DMS53 treated with DMSO at 0.1 percent for 48 hours (cell line): ENCODE measurements around the gene CAPS.

Experiments used
- DNase-seq: peaks from one replicate; lab custom pipeline; 2025; ENCODE audit not compliant: unreplicated experiment; lab: John Stamatoyannopoulos, UW

Gene CAPS

DNA sequence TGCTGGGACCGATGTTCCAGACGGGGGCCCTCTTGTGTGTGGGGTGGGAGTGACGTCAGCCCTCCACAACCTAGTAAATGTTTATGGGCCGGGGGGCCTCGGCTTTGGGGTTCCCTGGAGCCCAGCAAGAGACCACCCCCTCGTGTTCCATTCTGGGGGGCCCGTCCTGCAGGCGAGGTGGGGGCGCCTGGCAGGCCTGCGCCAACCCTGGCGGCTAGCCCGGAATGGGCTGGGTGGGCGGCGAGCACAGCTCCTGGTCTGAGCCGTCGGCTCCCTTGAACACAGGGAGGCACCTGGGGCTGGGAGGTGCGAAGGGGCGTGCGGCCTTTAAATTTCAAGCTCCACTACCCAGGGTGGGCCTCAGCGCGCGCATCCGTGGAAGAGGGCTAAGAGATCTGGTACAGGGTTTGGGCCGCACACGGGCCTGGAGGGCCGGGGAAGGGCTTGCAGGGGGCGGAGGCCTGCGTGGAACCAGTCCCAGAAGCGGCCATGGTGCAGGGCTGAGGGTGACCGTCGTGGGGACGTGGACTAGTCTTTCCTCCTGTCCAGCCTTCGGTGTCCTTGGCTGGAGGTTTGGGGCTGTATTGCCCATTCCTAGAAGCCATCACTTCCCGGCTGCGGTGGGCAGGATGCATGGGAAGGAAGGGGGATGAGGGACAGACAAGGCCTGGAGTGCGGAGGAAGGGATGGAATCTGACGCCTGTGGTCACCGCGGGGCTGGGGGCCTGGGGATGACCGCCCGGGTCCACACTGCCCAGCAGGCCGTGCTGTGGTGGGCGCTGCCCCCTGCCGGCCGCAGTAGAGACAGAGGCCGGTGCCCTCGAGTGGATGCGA, 21.9 kb upstream of the CAPS start:
- no peak for DNase-seq

DNA sequence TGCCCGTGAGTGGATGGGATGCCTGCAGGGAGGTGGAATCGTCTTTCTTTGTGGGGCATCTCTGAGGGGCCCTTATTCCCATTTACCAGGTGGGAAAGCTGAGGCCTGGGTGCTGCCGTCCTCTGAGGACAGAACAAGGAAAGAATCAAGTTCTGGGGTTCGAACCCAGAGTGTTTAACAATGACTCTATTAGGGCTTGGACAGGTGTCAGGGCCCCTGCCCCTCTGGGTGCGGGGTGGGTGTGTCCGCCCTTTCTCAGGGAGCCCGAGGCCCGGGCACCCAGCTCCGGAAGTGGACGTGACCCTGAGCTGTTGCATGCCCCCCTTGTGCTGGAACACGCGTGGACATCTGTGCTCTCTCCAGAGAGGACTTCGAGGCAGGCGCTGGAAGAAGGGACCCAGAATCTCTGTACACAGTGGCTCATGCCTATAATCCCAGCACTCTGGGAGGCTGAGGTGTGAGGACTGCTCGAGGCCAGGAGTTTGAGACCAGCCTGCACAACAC, 21.2 kb upstream of the CAPS start:
- DNase-seq: peak; percentile 15

DNA sequence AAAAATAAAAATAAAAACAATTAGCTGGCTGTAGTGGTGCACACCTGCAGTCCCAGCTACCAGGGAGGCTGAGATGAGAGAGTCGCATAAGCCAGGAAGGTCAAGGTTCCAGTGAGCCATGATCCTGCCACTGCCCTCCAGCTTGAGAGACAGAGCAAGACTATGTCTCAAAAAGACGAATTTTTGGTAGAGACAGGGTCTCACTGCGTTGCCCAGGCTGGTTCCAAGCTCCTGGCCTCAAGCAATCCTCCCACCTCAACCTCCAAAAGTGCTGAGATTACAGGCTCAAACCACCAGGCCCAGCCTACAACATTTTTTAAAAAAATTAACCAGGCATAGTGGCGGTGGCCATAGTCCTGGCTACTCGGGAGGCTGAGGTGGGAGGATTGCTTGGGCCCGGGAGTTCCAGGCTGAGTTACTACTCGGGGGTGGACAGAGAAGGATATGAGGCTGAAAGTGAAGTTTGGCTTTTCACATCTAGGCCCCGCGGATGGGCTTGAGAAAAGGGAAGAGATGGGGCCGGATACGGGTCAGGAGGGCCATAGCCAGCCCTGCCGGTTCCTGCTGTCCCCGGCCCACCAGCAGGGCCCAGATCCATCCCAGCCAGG, 20.7 kb upstream of the CAPS start:
- no peak for DNase-seq

DNA sequence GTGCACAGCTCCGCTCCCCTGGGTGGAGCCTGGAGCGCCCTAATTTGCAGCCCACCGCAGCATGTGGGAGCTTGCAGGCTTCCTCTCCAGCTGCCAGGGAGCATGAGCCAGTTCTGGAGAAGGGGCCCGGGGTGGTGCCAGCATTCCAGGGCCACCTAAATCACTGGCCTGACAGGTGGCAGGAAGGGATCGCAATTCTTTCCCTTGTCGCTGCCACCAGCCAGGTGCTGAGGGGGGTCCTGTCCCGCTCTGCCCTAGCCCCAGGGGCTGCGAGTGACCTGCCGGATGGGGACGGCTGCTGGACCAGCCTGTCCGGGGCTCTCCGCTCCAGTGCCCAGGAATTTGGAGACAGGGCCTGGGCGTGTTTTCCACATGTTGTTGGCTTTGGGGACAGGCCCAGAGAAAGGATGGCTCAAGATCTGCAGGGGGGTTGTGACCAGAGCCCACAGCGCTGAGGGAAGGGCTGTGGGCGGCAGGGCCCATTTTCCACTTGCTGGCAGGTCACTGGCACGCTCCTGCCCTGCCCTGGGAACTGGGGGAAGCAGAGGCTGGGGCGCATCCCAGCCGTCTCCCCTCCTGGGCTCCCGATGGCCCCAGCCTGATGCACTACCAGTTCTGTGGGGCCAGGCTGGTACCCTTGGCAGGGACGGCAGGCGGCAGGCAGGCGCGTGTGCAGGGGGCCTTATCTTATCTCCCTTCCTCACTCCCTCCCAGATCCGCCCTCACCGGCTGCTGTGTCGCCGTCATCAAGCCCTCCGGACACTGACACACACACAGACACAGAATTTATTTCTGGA, 19.9 kb upstream of the CAPS start:
- no peak for DNase-seq

DNA sequence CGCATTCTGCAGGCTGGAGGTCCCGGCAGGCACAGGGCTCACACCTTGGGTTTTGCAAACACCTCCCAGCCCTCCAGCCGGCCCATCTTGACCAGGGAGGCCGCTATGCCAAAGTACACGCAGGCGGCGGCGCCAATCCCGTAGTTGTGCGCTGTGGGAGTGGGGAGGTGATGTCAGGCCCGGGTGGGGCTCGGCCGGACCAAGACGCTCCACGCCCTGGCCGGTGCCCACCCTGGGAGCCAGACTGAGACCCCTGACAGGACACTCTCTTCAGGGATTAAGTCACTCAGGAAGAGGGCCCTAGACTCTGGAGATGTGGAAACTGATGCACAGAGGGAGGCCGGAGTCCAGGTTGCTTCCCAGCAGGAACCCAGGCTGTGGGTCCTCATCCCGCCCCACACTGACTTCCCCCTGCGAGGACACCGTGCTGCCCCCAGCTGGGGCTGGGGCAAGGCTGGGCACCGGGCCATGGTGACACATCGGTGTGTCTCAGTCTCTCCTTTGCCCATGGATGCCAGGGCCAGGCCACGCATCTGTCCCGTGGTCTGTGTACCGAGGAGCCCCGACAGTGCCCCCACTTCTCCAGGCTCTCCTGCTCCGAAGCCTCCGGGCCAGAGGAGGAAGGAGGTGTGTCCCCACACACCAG, 19.2 kb upstream of the CAPS start:
- DNase-seq: no peak

DNA sequence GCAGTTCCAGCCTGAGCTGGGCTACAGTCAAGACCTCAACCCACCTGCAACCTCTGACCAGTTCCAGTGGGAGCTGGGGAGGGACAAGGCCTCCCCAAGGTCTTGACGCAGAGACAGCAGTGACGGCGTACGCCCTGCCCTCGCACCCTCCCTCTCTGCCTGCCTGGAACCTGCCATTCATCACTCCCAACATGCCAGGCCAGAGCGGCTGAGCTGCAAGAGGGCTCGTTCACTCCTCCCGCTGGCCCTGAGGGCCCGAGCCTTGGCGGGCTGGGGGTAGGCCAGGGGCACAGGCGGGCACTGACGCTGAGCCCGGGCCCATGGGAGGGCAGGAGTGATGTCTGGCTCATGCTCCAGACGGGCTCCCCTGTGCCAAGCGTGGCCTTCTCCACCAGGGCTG, 18.6 kb upstream of the CAPS start:
- DNase-seq: no peak

DNA sequence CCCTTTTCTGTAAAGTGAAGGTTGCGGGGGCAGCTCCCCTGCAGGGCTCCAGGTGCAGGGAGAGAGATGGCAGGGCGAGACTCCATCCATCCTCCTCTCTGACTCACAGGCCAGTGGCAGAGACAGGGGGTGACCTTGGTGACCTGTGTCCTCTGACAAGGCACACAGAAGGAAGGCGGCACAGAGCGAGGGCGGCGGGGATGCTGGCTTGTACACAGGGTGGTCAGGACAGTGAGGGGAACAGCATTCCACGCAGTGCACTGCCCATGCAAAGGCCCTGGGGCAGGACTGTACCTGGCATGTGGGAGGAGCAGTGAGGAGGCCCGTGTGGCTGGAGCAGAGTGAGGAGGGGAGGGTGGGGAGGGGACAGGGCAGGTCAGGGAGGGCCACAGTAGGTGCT, 18.2 kb upstream of the CAPS start:
- no peak for DNase-seq

DNA sequence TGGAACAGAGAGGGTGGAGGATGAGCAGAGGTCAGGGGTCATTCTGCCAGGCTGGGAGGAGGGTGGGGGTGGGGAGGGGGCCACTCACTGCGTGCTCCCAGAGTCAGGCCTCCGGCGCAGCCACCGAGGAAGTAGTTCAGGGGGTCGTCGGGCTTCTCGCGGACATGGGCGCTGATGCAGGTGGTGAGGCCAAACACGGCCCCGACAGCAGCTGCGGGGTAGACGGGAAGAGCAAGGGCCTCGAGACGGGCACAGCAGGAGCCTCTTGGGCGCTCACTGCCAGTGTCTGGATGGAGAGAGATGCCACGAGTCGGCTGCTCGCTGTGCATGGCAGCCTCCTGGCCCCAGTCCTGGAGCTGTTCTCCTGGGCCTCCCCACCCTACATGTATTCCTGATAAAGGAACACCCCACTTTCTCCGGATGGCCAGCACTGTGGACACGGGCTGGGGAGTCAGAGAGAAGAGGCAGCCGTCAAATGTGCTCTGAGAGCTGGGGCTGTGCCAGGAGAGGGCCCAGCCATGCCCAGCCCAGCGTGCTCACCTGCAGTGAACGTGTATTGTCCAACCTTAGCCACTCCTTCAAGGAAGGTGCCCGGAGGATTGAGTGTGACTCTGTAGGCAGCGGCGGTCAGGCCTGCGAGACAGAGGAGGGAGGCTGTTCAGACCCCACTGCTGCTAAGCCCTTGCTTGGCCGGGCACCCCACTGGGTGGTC, 17.5 kb upstream of the CAPS start:
- DNase-seq: no peak

DNA sequence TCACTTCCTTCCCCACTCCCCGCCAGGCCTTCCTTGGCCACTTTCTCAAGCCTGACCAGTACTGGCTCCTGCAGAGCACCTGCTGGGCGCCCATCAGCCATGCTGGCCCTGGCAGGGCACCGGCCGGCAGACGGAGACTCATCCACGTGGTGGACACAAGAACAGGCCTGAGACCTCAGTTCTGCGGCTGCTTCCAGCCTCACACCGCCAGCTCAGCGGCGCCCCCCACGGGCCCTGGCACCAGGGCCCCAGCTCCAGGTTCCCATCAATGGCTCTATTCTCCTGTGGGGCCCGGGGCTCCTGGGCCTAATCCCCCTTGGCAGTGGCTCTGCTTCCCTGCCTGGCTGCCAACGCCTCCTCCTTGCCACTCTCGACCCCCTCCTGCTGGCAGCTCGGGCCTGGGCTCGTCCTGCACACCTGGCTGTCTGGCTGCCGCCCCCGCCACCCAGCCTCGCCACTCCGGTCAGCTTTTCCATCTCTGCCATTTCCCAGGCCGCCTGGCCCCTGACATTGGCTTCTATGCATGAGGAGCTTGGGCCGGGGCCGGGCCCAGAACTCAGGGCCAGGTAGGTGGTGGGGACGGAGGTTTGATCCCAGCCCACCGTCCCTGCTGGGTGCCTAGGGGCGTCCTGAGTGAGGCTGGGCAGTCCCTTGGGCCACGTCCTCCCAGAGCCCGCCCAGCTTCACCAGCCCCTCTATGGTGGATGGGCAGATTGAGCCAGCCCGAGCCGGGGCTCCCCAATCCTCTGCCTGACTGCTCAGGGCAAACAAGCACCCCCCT, 16.7 kb upstream of the CAPS start:
- DNase-seq: no peak

DNA sequence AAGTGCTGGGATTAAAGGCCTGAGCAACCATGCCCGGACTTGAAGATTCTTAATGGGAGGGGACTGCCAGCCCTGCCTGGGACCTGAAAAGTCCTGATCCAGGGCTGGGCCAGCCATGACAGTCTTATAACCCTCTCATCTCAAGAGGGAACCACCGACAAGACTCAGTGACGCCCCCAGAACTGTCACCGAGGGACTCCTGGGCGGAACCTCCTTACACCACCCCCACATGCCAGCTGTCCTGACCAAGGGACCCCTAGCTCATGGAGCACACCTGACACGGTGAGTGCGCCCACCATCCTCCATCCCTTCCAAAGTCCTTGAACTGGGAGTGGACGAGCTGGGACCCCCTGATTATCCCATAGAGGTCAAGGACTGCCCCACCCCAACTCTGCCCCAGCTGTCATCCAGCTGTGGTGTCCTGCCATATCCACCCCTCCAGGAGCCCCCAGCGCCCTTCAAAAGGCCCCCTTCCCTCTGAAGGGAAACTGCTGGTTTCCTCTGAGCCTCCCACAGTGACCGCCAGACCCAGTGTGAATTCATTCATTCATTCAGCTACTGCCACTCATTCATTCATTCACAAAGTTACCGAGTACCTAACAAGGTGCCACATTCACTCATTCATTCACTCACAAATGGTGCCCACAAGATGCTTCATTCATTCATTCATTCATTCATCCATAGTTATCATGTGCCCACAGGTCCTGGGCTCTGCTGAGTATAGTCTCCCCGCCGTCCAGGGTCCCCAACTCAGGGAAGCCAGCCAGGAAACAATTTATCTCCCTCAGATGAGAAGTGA, 14.1 kb upstream of the CAPS start:
- no peak for DNase-seq

DNA sequence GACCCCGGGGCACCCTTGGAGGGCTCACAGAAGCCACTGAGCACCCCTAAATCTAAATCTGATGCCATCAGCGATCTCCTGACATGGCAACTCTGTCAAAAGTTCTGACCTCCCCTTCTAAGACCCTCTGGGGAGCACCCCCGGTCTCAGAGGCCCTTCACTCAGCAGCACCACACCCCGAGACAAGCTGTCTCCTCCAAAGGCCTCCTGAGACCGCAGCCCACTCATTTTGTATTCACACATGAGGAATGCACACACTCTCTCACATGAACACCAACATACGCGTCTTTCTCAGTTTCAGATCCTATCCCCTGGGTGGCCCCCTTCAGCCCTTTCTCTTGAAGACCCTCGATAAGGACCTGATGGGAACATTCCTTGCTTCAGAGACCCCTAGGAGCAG, 13.1 kb upstream of the CAPS start:
- no peak for DNase-seq

DNA sequence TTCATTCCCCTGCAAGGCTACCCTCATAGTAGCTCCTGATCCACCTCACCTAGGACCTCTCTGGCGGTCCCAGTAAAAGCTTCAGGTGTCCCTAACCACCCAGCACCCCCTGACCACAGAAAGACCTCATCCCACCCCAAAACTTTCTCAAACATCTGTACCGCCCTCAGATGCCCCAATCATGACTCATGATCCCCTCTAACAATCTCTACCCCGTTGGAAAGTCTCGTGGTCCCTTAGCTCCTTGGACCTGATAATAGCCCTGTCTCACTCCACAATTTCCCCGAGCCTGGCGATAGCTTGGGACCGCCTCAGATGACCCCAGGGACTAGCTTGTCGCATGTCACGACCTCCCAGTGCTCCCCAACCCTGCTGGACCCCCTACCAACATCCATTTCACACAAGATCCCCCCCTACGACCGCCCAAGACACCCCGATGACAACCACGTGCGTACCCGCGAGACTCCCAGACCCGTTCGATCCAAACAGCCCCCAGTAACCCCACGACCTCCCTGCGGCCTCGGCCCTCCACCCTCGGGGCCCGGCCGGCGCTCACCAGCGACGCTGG, 10.9 kb upstream of the CAPS start:
- no peak for DNase-seq

DNA sequence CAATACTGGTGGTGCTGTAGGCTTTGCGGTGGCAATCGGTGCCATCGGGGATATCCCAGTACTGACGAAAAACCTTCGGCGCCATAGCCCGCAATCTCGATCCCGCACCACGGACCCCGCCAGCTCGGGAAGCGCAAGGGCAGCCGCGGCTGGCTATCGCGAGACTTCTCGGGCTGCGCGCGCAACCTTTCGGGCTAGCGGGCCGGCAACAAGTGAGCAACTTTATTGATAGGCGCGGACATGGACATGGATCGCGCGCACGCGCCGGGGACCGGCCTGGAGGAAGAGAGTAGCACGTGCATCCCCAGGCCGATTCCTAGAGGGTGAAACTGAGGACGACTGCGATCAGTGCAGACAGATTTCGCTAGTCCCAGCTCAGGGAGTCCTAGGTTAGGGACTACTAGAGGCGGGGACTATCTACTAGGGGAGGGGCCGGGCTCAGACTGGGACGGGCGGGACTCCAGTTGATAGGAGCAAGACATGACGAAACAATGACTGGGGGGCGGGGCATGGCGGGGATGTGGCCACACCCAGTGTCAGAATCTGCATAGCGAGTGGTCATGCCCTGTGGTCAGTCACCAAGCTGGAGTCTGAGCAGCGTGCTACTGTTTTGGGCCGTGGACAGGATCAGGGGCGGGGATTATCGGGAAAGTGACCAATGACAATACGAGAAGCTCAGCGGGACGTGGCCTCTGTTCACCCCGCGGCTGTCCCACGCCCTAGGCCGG, 10.3 kb upstream of the CAPS start, which contains the start of gene NDUFA11:
NDUFA11 (minus strand) TSS at position 167 of the 728 bp plus-strand sequence; CDS start at position 85, 82 bp downstream.
- DNase-seq: peak; percentile 77

DNA sequence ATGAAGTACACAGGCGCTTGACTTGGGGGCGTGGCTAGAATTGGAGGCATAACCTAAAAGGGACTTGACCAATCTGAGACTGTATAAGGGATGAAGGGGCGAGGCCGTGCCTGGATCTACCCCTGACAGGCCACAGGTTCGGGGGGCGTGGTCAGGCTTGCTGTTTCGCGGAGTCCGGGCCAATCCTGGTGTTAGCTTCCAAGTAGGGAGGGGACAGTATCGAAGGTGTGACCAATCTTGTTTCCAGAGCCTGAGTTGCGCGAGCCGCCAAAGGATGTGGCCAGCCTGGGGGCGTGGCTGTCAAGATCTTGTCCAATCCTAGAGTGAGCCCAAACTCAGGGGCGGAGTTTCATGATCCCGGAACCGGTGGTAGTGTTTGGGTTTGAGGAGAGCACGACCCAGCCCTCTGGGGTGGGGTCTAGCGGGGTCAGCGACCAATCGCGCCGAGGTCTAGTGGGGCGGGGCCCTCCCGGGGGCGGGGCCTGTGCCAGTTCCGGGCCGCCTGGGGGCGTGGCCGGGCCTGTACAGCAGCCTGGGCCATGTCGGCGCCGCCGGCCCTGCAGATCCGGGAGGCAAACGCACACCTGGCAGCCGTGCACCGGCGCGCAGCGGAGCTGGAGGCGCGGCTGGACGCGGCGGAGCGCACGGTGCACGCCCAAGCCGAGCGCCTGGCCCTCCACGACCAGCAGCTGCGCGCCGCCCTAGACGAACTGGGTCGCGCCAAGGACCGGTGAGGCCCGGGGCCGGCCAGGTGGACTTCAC, 9.5 kb upstream of the CAPS start, which contains the start of gene VMAC:
VMAC (plus strand) TSS at position 521 of the 762 bp plus-strand sequence; CDS start at position 540, 19 bp downstream.
- peak; percentile 96 for DNase-seq

DNA sequence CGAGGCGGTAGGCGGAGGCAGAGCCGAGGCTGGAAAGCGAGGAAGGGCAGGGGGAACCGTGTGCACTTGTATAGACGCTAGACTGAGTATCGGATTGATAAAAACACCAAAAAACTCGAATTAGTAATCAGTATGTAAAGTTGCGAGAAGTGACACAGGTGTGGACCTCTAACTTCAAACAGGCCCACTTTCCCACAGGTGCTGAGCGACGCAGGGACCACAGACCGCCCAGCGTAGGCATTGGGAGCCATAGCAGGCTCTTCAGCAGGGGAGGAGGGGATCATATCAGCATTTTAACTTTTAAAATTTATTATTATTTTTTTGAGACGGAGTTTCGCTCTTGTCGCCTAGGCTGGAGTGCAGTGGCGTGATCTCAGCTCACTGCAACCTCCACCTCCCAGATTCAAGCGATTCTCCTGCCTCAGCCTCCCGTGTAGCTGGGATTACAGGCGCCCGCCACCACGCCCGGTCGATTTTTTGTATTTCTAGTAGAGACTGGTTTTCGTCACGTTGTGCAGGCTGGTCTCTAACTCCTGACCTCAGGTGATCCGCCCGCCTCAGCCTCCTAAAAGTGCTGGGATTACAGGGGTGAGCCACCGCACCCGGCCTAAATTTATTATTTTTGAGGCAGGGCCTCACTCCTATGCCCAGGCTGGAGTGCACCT, 8.8 kb upstream of the CAPS start:
- no peak for DNase-seq

DNA sequence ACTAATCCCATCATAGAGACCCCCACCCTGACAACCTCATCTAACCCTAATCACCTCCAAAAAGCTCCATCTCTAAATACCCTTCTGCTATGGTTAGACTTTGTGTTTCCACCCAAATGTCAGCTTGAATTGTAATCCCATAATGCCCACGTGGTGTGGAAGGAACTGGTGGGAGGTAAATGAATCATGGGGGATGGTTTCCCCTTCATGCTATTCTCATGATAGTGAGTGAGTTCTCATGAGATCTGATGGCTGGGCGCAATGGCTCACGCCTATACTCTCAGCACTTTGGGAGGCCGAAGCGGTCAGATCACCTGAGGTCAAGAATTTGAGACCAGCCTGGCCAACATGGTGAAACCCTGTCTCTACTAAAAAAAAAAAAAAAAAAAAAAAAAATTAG, 6.8 kb upstream of the CAPS start:
- no peak for DNase-seq
